CD8-positive, alpha-beta memory T cell (primary cell): ENCODE measurements around the gene ST3GAL2. TPM values are rescaled to one million over a fixed set of nuclear protein-coding genes. Genes with fewer than 3 reads are reported as not detected.
A peak's percentile ranks its signal among the peaks of the same experiment; 100 is the strongest.
"Not testable (repeated sequence)": the region's sequence is repeated elsewhere in the genome, so short reads cannot be mapped to it uniquely, and the experiment has no call there.

Experiments used
- CTCF ChIA-PET: fragments of 350-600 bp; sonication (Branson Sonifier 250); formaldehyde crosslinking; loops from one replicate; lab custom pipeline; 2021; ENCODE audit warnings: antibody characterized with exemption; lab: Charles Lee
- POLR2A ChIA-PET: fragments of 350-600 bp; sonication (Branson Sonifier 250); formaldehyde crosslinking; loops from one replicate; lab custom pipeline; 2021; ENCODE audit warnings: antibody characterized with exemption; lab: Charles Lee
- DNase-seq, 5 donors: peaks; one replicate each; pipeline versions ENCODE4 v3.0.0 to v3.0.0-alpha.2; 2020 to 2022; ENCODE audit warnings: mixed read lengths in 1 of 5
- H3K27ac ChIP-seq: one replicate; pipeline ENCODE4 v1.7.0; 2013; ENCODE audit warnings: low read depth, mild to moderate bottlenecking, low read length, moderate library complexity
- H3K27me3 ChIP-seq: 2 replicates; pipeline ENCODE4 v1.7.0; 2013; ENCODE audit warnings: low read length, mild to moderate bottlenecking; ENCODE audit not compliant: insufficient read depth, poor library complexity, severe bottlenecking
- H3K36me3 ChIP-seq: 2 replicates; pipeline ENCODE4 v1.7.0; 2013; ENCODE audit warnings: mild to moderate bottlenecking, low read length, moderate library complexity; ENCODE audit not compliant: insufficient read depth
- H3K4me1 ChIP-seq: 2 replicates; pipeline ENCODE4 v1.7.0; 2013; ENCODE audit warnings: mild to moderate bottlenecking, low read length, moderate library complexity; ENCODE audit not compliant: insufficient read depth
- H3K4me3 ChIP-seq: 2 replicates; pipeline ENCODE4 v1.7.0; 2013; ENCODE audit warnings: mild to moderate bottlenecking, low read length
- H3K9me3 ChIP-seq: 2 replicates; pipeline ENCODE4 v1.7.0; 2013; ENCODE audit warnings: mild to moderate bottlenecking, low read length
- H3K27ac Mint-ChIP-seq, 8 donors: one replicate each; pipeline ENCODE4 v1.8.0; 2020 to 2021; ENCODE audit warnings: mixed read lengths in 8 of 8, mild to moderate bottlenecking in 6 of 8, inconsistent platforms in 3 of 8, moderate library complexity in 3 of 8
- H3K27me3 Mint-ChIP-seq, 2 donors: one replicate each; pipeline ENCODE4 v1.8.0; 2020 to 2021; ENCODE audit warnings: mixed read lengths in 2 of 2, mild to moderate bottlenecking in 1 of 2, moderate library complexity in 1 of 2
- H3K36me3 Mint-ChIP-seq, 3 donors: one replicate each; pipeline ENCODE4 v1.8.0; 2020 to 2021; ENCODE audit warnings: mixed read lengths in 3 of 3, inconsistent platforms in 1 of 3, mild to moderate bottlenecking in 1 of 3
- H3K4me1 Mint-ChIP-seq, 3 donors: one replicate each; pipeline ENCODE4 v1.8.0; 2020 to 2021; ENCODE audit warnings: mixed read lengths in 3 of 3, inconsistent platforms in 1 of 3, mild to moderate bottlenecking in 1 of 3
- H3K4me3 Mint-ChIP-seq, 7 donors: one replicate each; pipeline ENCODE4 v1.8.0; 2020 to 2021; ENCODE audit warnings: mixed read lengths in 7 of 7, mild to moderate bottlenecking in 6 of 7, moderate library complexity in 4 of 7, inconsistent platforms in 2 of 7
- H3K9me3 Mint-ChIP-seq, 5 donors: one replicate each; pipeline ENCODE4 v1.8.0; 2020 to 2022; ENCODE audit warnings: mixed read lengths in 5 of 5, mild to moderate bottlenecking in 3 of 5, moderate library complexity in 2 of 5, inconsistent platforms in 1 of 5
- polyA plus RNA-seq: library from polyadenylated mRNA; unstranded; fragments of 300-500 nt; fragmentation: Illumina TruSeq; gene quantifications from one replicate; pipeline ENCODE4 v1.2.3, GENCODE V29; 2021
- total RNA-seq, 2 experiments: library from RNA; stranded (reverse); gene quantifications; one replicate each; pipeline ENCODE4 v1.2.3, GENCODE V29; 2021

The ST3GAL2 gene
- total and polyA plus RNA-seq, 3 experiments from 2014 or later, result 20.1 to 24.8 (median 24.2) TPM

DNA sequence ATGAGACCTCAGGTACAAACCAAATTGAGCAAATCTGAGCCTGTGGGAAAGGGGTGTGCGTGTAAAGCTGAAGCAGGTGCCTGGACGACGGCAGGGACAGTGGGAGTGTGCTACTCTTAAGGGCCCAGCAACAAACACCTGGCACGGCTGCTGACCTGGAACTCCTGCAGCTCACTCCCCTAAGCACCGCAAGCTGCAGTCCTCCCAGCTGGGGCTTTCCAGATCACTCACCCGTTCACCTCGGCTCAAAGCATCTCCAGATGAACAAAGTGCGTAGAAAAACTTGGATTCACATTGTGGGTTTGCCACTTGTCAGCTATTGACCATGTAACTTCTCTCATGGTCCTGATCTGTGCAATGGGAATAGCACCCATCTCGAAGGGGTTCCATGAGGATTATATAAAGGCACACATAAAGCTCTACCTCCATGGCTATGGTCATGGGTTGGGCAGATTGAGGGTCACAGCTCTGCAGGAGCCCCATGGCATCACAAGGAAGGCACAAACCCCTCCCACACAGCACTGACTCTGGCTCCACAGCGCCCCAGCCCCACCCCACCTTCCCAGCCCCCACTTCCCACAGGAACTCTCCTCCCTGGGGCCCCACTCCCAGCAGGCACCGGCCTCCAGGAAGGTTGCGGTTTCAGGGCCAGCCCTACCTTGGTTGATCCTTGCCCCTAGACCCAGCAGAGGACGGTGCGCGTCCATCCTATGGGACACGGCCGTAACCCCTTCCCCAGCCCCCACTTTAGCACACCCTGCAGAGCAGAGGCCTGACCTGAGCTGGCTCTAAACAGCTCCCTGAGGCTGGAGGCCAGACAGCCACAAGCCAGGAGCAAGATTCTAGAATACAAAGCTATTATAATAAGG, 21.9 kb downstream of the ST3GAL2 start:
- Histone ChIP-seq H3K9me3 (no peaks in the 10 kb centered on the region), H3K4me3 (no peak overlapping the region), H3K27me3 (no peaks in the 10 kb centered on the region), H3K4me1 (peaks cover 41% of the 10 kb centered on the region), H3K27ac (no peak overlapping the region), H3K36me3 (peaks cover 5% of the 10 kb centered on the region)
- Mint-ChIP-seq H3K9me3 (no peaks in the 10 kb centered on the region), H3K4me1 (peaks cover 33 to 55% (median 37%) of the 10 kb centered on the region in 3 donors), H3K36me3 (peaks cover 0 to 11% (median 0%) of the 10 kb centered on the region in 3 donors), H3K27ac (peak overlapping the region in 2 of 8 donors; percentile 4 to 73), H3K27me3 (peaks cover 0 to 1% of the 10 kb centered on the region in 2 donors), H3K4me3 (peak overlapping the region in 1 of 7 donors; percentile 35)
- POLR2A ChIA-PET, result no interaction called here
- DNase-seq, result no peak
- CTCF ChIA-PET, result interaction anchor here (0.6 to 1.5 kb wide), 3 partner anchors 21 to 23 kb away, joined by 3 to 4 read pairs (median 4); no protein-coding TSS in a partner anchor

DNA sequence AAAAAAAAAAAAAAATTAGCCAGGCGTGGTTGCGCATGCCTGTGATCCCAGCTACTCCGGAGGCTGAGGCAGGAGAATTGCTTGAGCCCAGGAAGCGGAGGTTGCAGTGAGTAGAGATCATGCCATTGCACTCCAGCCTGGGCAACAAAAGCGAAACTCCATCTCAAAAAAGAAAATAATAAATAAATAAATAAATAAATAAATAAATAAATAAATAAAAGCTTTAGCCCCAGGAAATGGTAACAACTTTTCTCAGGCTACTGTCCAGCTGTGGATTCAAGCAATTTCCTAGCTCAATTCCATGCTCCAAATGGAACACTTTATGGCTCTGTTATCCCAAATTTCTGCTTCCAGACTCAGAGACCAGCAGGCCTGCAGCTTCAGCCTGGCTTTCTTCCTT, 25.3 kb downstream of the ST3GAL2 start:
- H3K27ac ChIP-seq, DNase-seq, CTCF ChIA-PET, H3K27ac Mint-ChIP-seq, H3K36me3 ChIP-seq, H3K9me3 Mint-ChIP-seq, H3K27me3 Mint-ChIP-seq, H3K4me3 Mint-ChIP-seq, H3K27me3 ChIP-seq, H3K4me3 ChIP-seq, H3K9me3 ChIP-seq: not testable (repeated sequence)
- H3K4me1 Mint-ChIP-seq, result peaks cover 16 to 32% (median 16%) of the 10 kb centered on the region in 3 donors
- POLR2A ChIA-PET, result interaction anchor here (0.6 kb wide), 1 partner anchor 221 kb away, joined by 5 read pairs; no protein-coding TSS in a partner anchor
- H3K4me1 ChIP-seq, result peaks cover 17% of the 10 kb centered on the region
- H3K36me3 Mint-ChIP-seq, result peaks cover 3 to 14% (median 4%) of the 10 kb centered on the region in 3 donors

DNA sequence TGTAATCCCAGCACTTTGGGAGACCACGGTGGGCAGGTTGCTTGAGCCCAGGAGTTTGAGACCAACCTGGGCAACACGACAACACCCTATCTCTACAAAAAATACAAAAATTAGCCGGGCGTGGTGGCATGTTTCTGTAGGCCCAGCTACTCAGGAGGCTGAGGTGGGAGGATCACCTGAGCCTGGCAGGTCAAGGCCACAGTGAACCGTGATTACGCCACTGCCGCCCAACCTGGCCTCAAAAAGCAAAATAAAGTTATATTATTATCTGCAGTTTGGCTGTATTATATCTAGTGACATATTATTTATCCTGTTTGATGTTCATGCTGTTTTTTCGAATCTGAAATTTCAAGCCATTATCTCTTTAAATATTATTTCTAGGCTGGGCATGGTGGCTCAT, 26.5 kb downstream of the ST3GAL2 start:
- Histone ChIP-seq H3K4me1 (peaks cover 17% of the 10 kb centered on the region), H3K27ac (no peak overlapping the region), H3K4me3 (no peak overlapping the region), H3K9me3 (no peaks in the 10 kb centered on the region), H3K27me3 (no peaks in the 10 kb centered on the region), H3K36me3 (peaks cover 7% of the 10 kb centered on the region)
- DNase-seq, result no peak
- Mint-ChIP-seq H3K9me3 (no peaks in the 10 kb centered on the region), H3K27me3 (peaks cover 0 to 1% of the 10 kb centered on the region in 2 donors), H3K4me1 (peaks cover 8 to 31% (median 8%) of the 10 kb centered on the region in 3 donors), H3K27ac (no peak overlapping the region), H3K36me3 (peaks cover 3 to 14% (median 4%) of the 10 kb centered on the region in 3 donors), H3K4me3 (no peak overlapping the region)
- POLR2A ChIA-PET, result no interaction called here
- CTCF ChIA-PET, result no interaction called here

DNA sequence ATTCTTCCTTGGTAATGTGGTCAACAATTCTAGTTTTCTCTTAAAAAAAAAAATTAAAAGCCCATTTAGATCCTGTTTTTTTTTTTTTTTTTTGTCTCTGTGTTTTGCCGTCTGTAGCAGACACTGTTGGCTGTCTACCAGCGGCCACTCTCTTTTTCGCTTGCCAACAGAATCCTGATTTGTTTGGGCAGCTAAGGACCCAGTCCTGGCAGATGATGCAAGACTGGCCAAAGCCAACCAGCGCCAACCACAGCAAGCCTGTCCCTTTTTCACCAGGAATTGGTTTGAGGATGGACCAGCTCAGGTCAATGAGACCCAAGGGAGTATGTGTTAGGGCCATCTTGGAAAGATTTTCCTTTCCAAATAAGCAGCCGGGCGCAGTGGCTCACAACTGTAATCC, 28.2 kb downstream of the ST3GAL2 start:
- Mint-ChIP-seq H3K36me3 (peaks cover 4 to 14% (median 6%) of the 10 kb centered on the region in 3 donors), H3K9me3 (no peaks in the 10 kb centered on the region), H3K27ac (no peak overlapping the region), H3K4me1 (peaks cover 11 to 31% (median 18%) of the 10 kb centered on the region in 3 donors), H3K27me3 (peaks cover 0 to 1% of the 10 kb centered on the region in 2 donors), H3K4me3 (no peak overlapping the region)
- ChIA-PET CTCF (no interaction called here), POLR2A (interaction anchor here (0.6 to 0.7 kb wide), 2 partner anchors 37 to 622 kb away, joined by 3 to 4 read pairs; no protein-coding TSS in a partner anchor)
- no peaks in the 10 kb centered on the region for H3K9me3 ChIP-seq
- no peaks in the 10 kb centered on the region for H3K27me3 ChIP-seq
- H3K27ac ChIP-seq, result no peak overlapping the region
- peaks cover 7% of the 10 kb centered on the region for H3K36me3 ChIP-seq
- no peak for DNase-seq
- H3K4me3 ChIP-seq, result no peak overlapping the region
- peaks cover 19% of the 10 kb centered on the region for H3K4me1 ChIP-seq

DNA sequence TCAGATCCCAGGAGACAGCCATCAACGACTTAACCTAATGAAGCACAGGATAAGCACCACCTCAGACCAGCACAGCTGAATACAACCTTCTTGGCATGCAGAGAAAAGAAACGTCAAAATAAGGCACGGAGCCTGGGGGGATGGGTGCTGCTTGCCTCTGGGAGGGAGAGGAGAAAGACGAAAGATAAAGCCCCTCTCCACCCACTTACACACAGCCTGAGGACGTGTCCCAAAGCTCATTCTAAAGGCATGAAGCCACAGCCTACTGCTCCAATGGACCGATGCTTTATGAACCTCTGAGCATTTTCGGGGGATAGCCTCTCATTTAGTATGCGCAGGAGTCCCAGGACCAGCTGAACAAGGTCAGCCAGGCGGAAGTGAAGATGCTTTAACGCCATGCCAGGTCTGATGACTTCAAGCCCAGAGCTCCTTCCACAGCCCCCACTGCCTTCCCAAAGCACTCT, 31.1 kb downstream of the ST3GAL2 start:
- DNase-seq, result no peak
- Mint-ChIP-seq H3K4me3 (no peak overlapping the region), H3K9me3 (no peaks in the 10 kb centered on the region), H3K27me3 (peaks cover 0 to 3% of the 10 kb centered on the region in 2 donors), H3K4me1 (peaks cover 31 to 56% (median 41%) of the 10 kb centered on the region in 3 donors), H3K27ac (peak overlapping the region in 1 of 8 donors; percentile 40), H3K36me3 (peaks cover 4 to 13% (median 11%) of the 10 kb centered on the region in 3 donors)
- no peaks in the 10 kb centered on the region for H3K9me3 ChIP-seq
- ChIA-PET CTCF (interaction anchor here (0.7 to 1.7 kb wide), 2 partner anchors 8 to 28 kb away, joined by 3 read pairs; no protein-coding TSS in a partner anchor), POLR2A (no interaction called here)
- no peak overlapping the region for H3K27ac ChIP-seq
- H3K4me1 ChIP-seq, result peaks cover 46% of the 10 kb centered on the region
- H3K36me3 ChIP-seq, result peaks cover 7% of the 10 kb centered on the region
- no peak overlapping the region for H3K4me3 ChIP-seq
- no peaks in the 10 kb centered on the region for H3K27me3 ChIP-seq

DNA sequence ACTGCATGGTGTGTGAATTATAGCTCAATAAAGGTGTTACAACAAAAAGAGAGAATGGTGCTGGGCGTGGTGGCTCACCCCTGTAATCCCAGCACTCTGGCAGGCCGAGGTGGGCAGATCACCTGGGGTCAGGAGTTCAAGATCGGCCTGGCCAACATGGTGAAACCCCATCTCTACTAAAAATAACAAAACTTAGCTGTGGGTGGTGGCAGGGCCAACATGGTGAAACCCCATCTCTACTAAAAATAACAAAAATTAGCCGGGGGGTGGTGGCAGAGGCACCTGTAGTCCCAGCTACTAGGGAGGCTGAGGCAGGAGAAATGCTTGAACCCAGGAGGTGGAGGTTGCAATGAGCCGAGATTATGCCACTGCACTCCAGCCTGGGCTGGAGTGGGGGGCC, 32.8 kb downstream of the ST3GAL2 start:
- H3K27ac ChIP-seq, H3K9me3 Mint-ChIP-seq, H3K36me3 Mint-ChIP-seq, CTCF ChIA-PET, H3K36me3 ChIP-seq, H3K9me3 ChIP-seq, H3K27me3 ChIP-seq, H3K27me3 Mint-ChIP-seq, H3K4me3 ChIP-seq, DNase-seq, POLR2A ChIA-PET: not testable (repeated sequence)
- H3K4me1 Mint-ChIP-seq, result peaks cover 38 to 64% (median 47%) of the 10 kb centered on the region in 3 donors
- H3K4me1 ChIP-seq, result peaks cover 46% of the 10 kb centered on the region
- peak overlapping the region in 3 of 8 donors; percentile 22 to 88 (median 38) for H3K27ac Mint-ChIP-seq
- H3K4me3 Mint-ChIP-seq, result peak overlapping the region in 1 of 7 donors; percentile 46

DNA sequence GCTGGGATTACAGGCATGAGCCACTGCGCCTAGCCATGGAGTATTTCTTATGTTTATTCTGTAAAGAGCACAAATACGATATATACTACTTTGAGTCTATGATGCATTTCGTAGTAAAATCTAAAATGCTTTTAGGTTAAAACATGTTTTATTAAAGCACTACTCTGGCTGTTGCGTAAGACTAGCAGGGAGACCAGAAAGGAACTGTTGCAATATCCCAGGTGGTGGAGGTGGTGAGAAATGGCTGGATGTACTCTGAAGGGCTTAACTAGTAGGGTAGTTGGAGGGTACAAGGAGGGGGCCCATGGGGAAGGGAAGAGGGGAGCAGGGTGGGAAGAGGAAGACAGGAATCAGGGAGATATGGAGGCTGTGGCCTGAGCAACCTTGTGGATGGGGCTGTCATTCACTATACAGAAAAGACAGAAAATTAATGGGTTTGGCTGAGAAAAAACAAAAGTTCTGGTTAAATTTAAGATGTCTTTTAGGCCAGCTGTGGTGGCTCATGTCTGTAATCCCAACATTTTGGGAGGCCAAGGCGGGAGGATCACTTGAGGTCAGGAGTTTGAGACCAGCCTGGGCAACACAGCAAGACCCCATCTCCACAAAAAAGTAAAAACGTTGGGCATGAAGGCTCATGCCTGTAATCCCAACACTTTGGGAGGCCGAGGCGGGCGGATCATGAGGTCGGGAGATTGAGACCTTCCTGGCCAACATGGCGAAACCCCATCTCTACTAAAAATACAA, 35.8 kb downstream of the ST3GAL2 start:
- Histone ChIP-seq H3K27me3 (no peaks in the 10 kb centered on the region), H3K4me1 (peaks cover 37% of the 10 kb centered on the region), H3K4me3 (no peak overlapping the region), H3K9me3 (no peaks in the 10 kb centered on the region), H3K27ac (no peak overlapping the region), H3K36me3 (no peaks in the 10 kb centered on the region)
- H3K4me1 Mint-ChIP-seq, result peaks cover 32 to 53% (median 42%) of the 10 kb centered on the region in 3 donors
- no peak for DNase-seq
- H3K9me3 Mint-ChIP-seq, result no peaks in the 10 kb centered on the region
- ChIA-PET CTCF (interaction anchor here (1.0 kb wide), 1 partner anchor 51 kb away, joined by 3 read pairs; no protein-coding TSS in a partner anchor), POLR2A (interaction anchor here (1.1 kb wide), 1 partner anchor 23 kb away, joined by 3 read pairs; no protein-coding TSS in a partner anchor)
- peaks cover 0 to 2% of the 10 kb centered on the region in 2 donors for H3K27me3 Mint-ChIP-seq
- peak overlapping the region in 3 of 7 donors; percentile 22 to 52 (median 34) for H3K4me3 Mint-ChIP-seq
- H3K36me3 Mint-ChIP-seq, result peaks cover 0 to 21% (median 7%) of the 10 kb centered on the region in 3 donors
- H3K27ac Mint-ChIP-seq, result peak overlapping the region in 6 of 8 donors; percentile 5 to 90 (median 72)
